ENCODE data around the gene TMEM8B.

The TMEM8B gene

DNA sequence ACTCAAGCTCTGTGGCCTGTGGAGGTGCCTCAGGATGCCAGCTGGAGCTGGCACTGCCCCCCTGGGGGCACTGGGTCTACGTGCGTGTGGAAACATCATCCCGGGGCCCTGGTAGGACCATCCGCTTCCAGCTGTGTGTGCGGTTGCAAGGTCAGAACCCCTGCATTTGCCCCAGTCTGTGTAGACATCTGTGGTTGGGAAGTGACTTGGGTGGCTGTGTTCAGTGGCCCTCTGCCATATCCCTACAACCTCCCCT is 12.5 kb downstream of the TMEM8B start:
- no peak for DNase-seq (ENCODE audit: low spot score)

GRCh38 chr9:35842020-35842745 is 13.2 kb downstream of the TMEM8B start:
- DNase-seq (ENCODE audit: low spot score) = no peak

DNA sequence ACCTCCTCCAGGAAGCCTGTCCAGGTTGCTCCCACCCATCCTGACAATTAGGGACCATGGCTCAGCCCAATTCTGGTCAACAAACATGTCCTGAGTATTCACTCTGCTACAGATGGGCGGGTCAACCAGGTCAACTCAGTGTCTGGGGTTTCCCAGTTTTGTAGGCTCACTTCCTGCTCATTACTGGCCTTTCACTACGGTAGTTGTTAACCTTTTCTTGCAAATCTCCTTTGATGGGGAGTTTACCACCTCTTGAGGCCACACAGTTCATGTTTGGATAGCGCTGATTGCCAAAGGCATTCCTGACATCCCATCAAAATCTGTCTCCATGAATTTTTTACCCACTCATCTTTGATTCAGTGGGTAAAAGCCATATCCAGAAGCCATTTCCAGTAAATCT is 13.8 kb downstream of the TMEM8B start:
- DNase-seq (ENCODE audit: low spot score) = peak; percentile 11

DNA sequence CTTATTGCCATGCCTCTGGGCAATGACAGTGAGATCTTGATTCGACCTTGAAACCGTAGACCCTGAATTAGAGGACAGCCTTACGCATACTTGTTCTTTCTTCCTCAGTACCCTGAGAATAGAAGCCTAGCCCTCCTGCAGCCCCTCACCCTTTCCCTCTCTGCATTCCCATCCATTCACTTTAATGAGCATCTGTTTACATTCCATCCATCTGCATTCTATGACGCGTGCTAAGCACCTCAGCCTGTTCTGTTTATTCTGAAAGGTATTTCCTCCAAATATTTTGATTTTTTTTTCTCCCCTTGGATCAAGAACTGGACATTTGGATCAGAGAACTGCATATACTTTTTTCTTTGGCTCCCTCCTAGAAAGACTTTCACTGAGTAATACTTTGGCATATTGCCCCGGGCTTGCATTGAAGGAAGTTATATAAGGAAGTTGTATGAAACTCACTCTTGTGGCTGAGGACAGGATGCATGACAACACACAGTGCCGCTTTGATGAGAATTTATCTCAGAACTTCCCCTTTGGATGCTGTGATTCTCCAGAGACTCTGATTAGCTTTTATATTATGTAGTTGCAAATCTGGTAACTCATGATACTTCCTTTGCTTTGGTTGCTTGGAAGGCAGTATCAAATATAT is 15.7 kb downstream of the TMEM8B start:
- DNase-seq (ENCODE audit: low spot score) = peak; percentile 93

DNA sequence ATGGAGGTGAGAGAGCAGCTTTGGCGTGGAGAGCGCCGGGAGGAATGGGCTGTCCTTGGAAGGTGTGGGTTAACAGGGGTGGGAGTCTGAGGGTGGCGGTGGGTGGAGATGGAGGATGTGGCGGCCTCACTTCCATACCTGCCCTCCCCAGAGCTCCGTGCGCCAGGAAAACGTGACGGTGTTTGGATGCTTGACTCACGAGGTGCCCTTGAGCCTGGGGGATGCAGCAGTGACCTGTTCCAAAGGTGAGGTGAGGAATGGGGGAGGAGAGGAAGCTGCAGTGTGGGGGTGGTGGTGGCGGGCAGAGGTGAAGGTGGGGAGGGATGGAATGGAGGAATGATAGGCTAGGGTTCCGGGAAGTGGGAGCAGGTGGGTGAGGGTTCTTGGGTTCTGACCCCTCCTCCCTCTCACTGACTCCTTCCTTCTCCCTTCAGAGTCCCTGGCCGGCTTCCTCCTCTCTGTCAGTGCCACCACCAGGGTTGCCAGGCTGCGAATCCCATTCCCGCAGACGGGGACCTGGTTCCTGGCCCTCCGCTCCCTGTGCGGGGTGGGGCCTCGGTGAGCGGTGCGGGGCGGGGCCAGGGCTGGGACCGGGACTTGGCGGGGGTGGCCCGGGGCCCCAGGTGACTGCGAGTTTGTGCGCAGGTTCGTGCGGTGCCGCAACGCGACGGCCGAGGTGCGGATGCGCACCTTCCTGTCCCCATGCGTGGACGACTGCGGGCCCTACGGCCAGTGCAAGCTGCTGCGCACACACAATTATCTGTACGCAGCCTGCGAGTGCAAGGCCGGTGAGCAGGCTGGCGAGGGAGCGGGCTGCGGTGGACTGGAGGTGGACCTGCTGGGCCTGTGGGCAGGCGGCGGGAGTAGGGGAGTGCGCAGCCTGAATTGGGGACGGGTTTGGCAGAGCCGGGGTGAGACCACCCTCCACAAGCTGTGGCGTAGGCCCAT is 17.1 kb downstream of the TMEM8B start:
- DNase-seq (ENCODE audit: low spot score) = peak; percentile 47

DNA sequence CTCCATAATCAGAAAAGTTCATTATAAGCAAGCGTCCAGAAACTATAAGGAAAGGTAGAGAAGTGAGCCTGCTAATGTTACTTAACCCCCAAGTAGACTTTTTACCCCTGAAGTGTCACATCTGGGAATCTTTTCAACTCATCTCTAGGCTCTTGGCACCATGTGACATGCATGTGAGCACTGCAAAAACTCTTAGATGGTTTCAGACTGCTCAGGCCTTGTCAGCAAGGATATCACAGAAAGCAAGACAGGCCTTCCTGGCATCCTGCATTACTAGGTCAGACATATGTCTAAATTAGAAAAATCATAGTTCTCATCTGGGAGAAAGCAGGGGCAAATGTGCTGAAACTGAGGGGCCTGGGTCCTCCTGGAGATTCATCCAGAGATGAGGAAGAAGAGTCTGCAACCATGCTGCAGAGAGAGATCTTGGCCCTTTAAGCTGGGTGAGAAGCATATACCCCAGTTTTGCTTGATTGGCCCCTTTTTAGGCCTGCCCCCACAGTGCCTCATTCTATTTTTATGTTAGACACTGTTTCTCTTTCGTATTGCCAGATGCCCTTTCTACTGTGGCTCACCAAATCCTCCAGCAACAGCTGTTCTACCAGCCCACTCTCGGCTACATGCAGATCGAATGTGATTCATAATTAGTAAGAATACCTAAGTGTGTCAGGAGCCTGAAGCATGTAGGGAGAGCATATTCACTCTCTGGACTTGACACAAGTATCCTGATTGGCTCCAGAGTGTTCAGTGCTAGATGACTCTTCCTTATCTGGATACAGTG is 19.0 kb downstream of the TMEM8B start:
- peak; percentile 88 for DNase-seq (ENCODE audit: low spot score)

- DNase-seq (ENCODE audit: low spot score) = no peak
Observed at GRCh38 chr9:35852267-35852815, 23.3 kb downstream of the TMEM8B start.

DNA sequence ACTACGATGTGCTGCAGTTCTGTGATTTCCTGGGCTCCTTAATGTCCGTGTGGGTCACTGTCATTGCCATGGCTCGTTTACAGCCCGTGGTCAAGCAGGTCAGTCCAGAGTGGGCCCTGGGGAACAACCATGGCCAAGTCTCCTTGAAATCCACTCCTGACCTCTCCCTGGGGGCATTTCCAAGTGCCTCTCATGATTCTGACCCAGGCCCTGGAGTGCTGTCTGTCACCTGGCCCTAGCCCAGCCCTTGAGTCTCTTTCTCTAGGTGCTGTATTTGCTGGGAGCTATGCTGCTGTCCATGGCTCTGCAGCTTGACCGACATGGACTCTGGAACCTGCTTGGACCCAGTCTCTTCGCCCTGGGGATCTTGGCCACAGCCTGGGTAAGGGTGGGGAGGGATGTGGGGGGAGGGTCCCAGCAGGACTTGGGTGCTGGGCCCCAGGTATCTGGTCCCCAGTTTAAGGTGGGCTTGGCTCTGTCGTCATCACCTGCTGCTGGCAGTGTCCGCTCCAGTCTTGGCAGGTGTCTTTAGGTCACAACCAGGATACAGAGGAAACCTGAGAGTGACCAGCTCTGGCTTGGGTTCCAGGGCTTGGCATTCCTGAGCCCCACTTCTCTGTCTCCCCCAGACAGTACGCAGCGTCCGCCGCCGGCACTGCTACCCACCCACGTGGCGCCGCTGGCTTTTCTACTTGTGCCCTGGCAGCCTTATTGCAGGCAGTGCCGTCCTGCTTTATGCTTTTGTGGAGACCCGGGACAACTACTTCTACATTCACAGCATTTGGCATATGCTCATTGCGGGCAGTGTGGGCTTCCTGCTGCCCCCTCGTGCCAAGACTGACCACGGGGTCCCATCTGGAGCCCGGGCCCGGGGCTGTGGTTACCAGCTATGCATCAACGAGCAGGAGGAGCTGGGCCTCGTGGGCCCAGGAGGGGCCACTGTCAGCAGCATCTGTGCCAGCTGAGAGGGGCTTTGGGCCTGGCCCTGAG is 24.1 kb downstream of the TMEM8B start:
- no peak for DNase-seq (ENCODE audit: low spot score)

GRCh38 chr9:35854091-35854762 is 25.2 kb downstream of the TMEM8B start:
- DNase-seq (ENCODE audit: low spot score) = no peak

- DNase-seq (ENCODE audit: low spot score) = no peak
Observed at GRCh38 chr9:35856206-35856605, 27.2 kb downstream of the TMEM8B start.

DNA sequence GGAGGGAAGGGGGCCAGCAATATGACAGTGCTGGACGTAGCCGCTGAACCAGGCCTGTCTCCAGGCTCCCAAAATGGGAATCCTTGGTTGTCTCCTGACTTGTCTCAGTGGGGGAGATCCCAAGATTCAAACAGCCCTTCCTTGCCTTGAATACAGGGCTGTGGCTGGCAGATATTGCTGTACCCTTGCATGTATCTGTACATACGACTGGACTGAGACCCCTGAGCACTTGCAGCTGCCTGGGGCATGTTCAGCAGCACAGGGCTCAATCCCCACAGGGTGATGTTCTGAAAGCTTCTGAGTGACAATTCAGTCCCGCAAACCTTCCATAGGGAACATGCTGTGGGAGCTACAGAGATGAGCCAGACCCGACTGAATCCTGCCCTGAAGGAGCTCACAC is 27.9 kb downstream of the TMEM8B start:
- DNase-seq (ENCODE audit: low spot score) = no peak

- DNase-seq (ENCODE audit: low spot score) = no peak
Observed at GRCh38 chr9:35858458-35858857, 29.4 kb downstream of the TMEM8B start.

- DNase-seq (ENCODE audit: low spot score) = peak; percentile 35
Observed at GRCh38 chr9:35859310-35859989, 30.4 kb downstream of the TMEM8B start.

- no peak for DNase-seq (ENCODE audit: low spot score)
Observed at GRCh38 chr9:35859990-35860339, 30.9 kb downstream of the TMEM8B start.

- no peak for DNase-seq (ENCODE audit: low spot score)
Observed at GRCh38 chr9:35861161-35861897, 32.3 kb downstream of the TMEM8B start.

DNA sequence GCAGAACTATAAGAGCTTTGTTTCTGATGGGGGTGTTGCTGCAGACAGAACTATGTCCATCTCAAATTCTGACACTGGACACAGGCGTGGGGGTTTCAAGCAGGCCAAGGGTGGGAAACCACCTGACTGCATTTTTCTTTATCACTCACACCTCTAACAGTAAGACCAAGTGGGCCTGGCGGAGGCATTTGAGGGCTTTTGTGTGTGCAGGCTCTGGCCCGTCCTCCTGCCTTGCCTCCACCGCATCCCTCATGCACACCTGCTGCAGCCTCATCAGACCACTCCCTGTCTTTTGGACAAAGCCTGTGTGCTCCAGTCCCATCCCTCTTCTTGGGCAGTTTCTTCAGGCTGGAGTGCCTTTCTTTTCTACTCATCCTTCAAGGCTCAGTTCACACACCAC is 33.3 kb downstream of the TMEM8B start:
- DNase-seq (ENCODE audit: low spot score) = no peak

- DNase-seq (ENCODE audit: low spot score) = no peak
Observed at GRCh38 chr9:35863583-35863982, 34.6 kb downstream of the TMEM8B start.

DNA sequence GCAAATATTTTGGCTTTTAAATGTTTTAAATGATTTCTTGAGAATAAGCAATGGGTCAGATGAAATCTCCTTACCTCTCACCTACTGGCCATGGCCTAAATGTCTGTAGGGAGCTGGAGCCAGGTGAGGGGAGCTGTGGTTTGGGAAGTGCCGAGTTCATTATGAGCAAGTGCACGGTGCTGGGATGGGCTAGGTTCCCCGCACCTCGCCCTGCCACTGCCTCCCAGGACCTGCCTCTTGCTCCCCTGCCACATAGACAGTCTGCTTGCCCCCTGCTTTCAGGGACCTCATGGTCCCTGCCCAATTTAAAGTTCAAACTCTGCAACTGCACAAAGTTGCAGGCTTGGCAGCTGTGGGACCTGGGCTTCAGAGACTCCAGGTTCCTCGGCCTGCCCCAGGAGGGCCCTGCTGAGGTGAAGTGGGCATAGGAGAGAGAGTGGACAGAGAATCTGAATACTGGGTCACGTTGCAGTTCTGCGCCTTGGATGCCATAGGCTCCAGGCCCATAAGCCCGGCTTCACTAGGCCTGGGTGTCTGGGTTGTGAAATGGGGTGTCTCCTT is 35.7 kb downstream of the TMEM8B start:
- DNase-seq (ENCODE audit: low spot score) = no peak

DNA sequence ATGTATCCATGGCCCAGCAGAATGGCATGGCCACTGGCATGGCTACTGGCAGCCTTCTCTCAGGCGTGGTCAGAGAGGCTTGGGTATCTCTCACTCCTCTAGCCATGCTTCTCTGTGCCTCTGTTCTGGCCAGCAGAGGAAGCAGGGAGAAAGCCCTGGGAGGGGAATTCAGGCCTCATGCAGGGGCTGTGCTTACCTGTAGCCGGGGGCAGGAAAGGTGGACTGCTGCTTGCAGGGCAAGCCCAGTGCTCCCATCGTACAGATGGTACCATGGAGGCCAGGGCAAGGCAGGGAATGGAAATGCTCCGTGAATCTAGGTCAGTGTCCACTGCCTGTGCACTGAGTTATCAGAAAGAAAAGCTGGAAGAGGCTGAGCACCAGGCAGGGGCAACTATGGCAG is 38.5 kb downstream of the TMEM8B start:
- no peak for DNase-seq (ENCODE audit: low spot score)
